Natural killer cell (primary cell): ENCODE measurements around the gene ZNF75A. TPM values are rescaled to one million over a fixed set of nuclear protein-coding genes. Genes with fewer than 3 reads are reported as not detected.

ENCODE experiments used
- ATAC-seq, 3 donors: fragments of 150-1000 bp in 2 of 3; fragments of 200-7000 bp in 1 of 3; cut with Tn5 transposase; 1 replicate in 1 of 3; 2 replicates in 2 of 3; pipeline ENCODE4 v1.10.0; 2021; ENCODE audit warnings: mild to moderate bottlenecking in 2 of 3, moderate library complexity in 2 of 3
- DNase-seq, 2 donors: peaks; one replicate each; pipeline versions ENCODE4 v3.0.0 to v3.0.0-alpha.2; 2013 to 2021; ENCODE audit warnings: mixed read lengths in 1 of 2
- H3K27ac ChIP-seq: one replicate; pipeline ENCODE4 v1.5.1; 2013; ENCODE audit warnings: mild to moderate bottlenecking, low read length
- H3K27me3 ChIP-seq: one replicate; pipeline ENCODE4 v1.6.1; 2013; ENCODE audit warnings: low read length; ENCODE audit not compliant: control insufficient read depth, insufficient read depth
- H3K36me3 ChIP-seq: one replicate; pipeline ENCODE4 v1.6.1; 2013; ENCODE audit warnings: low read length; ENCODE audit not compliant: control insufficient read depth, insufficient read depth
- H3K4me1 ChIP-seq: one replicate; pipeline ENCODE4 v1.6.1; 2013; ENCODE audit warnings: low read length; ENCODE audit not compliant: control insufficient read depth, insufficient read depth
- H3K4me3 ChIP-seq: one replicate; pipeline ENCODE4 v1.5.1; 2013; ENCODE audit warnings: low read length
- H3K9me3 ChIP-seq: one replicate; pipeline ENCODE4 v1.6.1; 2013; ENCODE audit warnings: low read length; ENCODE audit not compliant: control insufficient read depth, insufficient read depth
- H3K27ac Mint-ChIP-seq, 2 donors: one replicate each; pipeline ENCODE4 v1.8.0; 2022; ENCODE audit warnings: mild to moderate bottlenecking in 2 of 2, mixed read lengths in 2 of 2, moderate library complexity in 1 of 2
- H3K27me3 Mint-ChIP-seq, 2 donors: one replicate each; pipeline ENCODE4 v1.8.0; 2022; ENCODE audit warnings: low read depth in 2 of 2, mixed read lengths in 2 of 2
- H3K36me3 Mint-ChIP-seq: one replicate; pipeline ENCODE4 v1.8.0; 2022; ENCODE audit warnings: mixed read lengths
- H3K4me1 Mint-ChIP-seq, 2 donors: one replicate each; pipeline ENCODE4 v1.8.0; 2022; ENCODE audit warnings: mixed read lengths in 2 of 2
- H3K4me3 Mint-ChIP-seq: one replicate; pipeline ENCODE4 v1.8.0; 2022; ENCODE audit warnings: mild to moderate bottlenecking, moderate library complexity, mixed read lengths
- H3K9me3 Mint-ChIP-seq, 2 donors: one replicate each; pipeline ENCODE4 v1.8.0; 2022; ENCODE audit warnings: mixed read lengths in 2 of 2
- WGBS: methylation state at CpG from one replicate; pipeline ENCODE4 v1.1.7; 2013; ENCODE audit warnings: missing lambda C conversion rate; ENCODE audit not compliant: insufficient coverage; 5-methylcytosine and 5-hydroxymethylcytosine counted together
- intact Hi-C: fragments of 100-400 bp; cut with micrococcal nuclease; formaldehyde crosslinking; loops from one replicate; pipeline ENCODE4 v1.14.2; 2022
- total RNA-seq, 4 donors: library from RNA; stranded (reverse); fragments of 120-200 nt in 1 of 4; gene quantifications; one replicate each; pipeline versions ENCODE4 v1.2.3 to v1.2.4, GENCODE V29; 2013 to 2022
- TF ChIP-seq, protein P1 (sequence below): fragments of 200-600 bp; IDR thresholded peaks from one replicate; pipeline ENCODE4 v1.8.0; 2022; ENCODE audit warnings: antibody characterized with exemption

The ZNF75A gene
- total RNA-seq, 3 donors from 2014 or later (not counting 1 experiment from before 2014, with no cell fraction given): 30.6 to 44.6 (median 39.0) TPM

DNA sequence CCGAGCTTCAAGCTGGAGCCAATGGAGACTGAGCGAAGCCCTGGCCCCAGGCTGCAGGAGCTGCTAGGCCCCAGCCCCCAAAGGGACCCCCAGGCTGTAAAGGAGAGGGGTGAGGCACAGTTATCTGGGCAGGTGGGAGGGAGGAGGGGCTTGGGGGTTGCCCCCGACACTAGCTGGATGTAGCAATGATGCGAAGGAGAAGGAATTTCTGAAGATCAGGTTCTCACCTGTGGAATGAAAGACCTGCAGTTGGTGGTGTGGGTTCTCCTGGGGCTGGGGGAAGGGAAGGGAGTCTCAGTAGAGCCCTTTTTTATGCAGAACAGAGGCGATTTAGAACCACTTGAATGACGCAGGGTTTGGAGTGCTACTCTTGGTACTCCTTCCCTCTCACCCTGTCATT lies 20.2 kb upstream of the ZNF75A start:
- intact Hi-C loops: no loop called here
- Mint-ChIP-seq H3K27me3 (no peaks in the 10 kb centered on the region), H3K27ac (peak overlapping the region in 1 of 2 donors; percentile 95), H3K4me1 (peaks cover 25 to 32% of the 10 kb centered on the region in 2 donors), H3K9me3 (no peaks in the 10 kb centered on the region), H3K36me3 (peaks cover 16% of the 10 kb centered on the region), H3K4me3 (peak overlapping the region; percentile 17)
- ATAC-seq (no peak), DNase-seq (no peak)
- Histone ChIP-seq H3K27me3 (no peaks in the 10 kb centered on the region), H3K36me3 (peaks cover 30% of the 10 kb centered on the region), H3K4me3 (no peak overlapping the region), H3K27ac (no peak overlapping the region), H3K4me1 (peaks cover 34% of the 10 kb centered on the region), H3K9me3 (peaks cover 19% of the 10 kb centered on the region)
- TF ChIP-seq, protein P1, sequence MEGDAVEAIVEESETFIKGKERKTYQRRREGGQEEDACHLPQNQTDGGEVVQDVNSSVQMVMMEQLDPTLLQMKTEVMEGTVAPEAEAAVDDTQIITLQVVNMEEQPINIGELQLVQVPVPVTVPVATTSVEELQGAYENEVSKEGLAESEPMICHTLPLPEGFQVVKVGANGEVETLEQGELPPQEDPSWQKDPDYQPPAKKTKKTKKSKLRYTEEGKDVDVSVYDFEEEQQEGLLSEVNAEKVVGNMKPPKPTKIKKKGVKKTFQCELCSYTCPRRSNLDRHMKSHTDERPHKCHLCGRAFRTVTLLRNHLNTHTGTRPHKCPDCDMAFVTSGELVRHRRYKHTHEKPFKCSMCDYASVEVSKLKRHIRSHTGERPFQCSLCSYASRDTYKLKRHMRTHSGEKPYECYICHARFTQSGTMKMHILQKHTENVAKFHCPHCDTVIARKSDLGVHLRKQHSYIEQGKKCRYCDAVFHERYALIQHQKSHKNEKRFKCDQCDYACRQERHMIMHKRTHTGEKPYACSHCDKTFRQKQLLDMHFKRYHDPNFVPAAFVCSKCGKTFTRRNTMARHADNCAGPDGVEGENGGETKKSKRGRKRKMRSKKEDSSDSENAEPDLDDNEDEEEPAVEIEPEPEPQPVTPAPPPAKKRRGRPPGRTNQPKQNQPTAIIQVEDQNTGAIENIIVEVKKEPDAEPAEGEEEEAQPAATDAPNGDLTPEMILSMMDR: no peak
- WGBS: 98% methylated on average over 6 of the region's 6 CpGs

DNA sequence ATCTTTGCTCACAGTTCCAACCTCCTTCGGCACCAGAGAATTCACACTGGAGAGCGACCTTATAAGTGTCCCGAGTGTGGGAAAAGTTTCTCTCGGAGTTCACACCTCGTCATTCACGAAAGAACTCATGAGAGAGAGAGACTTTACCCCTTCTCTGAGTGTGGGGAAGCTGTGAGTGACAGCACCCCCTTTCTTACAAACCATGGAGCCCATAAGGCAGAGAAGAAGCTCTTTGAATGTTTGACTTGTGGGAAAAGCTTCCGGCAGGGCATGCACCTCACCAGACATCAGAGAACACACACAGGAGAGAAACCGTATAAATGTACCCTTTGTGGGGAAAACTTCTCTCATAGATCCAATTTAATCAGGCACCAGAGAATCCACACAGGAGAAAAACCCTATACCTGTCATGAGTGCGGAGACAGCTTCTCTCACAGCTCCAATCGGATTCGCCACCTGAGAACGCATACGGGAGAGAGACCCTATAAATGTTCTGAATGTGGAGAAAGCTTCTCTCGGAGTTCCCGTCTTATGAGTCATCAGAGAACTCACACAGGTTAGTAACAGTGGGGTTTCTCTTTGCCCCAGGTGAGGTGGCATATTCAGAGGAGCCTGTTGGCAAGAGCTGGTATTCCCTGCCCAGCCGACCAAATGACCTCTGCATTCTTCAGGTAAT lies 15.2 kb upstream of the ZNF75A start:
- peaks cover 59% of the 10 kb centered on the region for H3K9me3 ChIP-seq
- 98% methylated on average over 16 of the region's 16 CpGs for WGBS
- H3K36me3 ChIP-seq: peaks cover 42% of the 10 kb centered on the region
- TF ChIP-seq, protein P1: no peak
- DNase-seq (no peak), ATAC-seq (no peak)
- intact Hi-C loops: no loop called here
- H3K36me3 Mint-ChIP-seq: peaks cover 50% of the 10 kb centered on the region
- H3K4me1 ChIP-seq: peaks cover 6% of the 10 kb centered on the region
- peaks cover 0 to 8% of the 10 kb centered on the region in 2 donors for H3K9me3 Mint-ChIP-seq
- H3K4me3 Mint-ChIP-seq: no peak overlapping the region
- no peaks in the 10 kb centered on the region for H3K27me3 Mint-ChIP-seq
- H3K4me3 ChIP-seq: no peak overlapping the region
- peaks cover 6% of the 10 kb centered on the region in 2 donors for H3K4me1 Mint-ChIP-seq
- H3K27ac ChIP-seq: no peak overlapping the region
- no peak overlapping the region for H3K27ac Mint-ChIP-seq
- H3K27me3 ChIP-seq: no peaks in the 10 kb centered on the region

DNA sequence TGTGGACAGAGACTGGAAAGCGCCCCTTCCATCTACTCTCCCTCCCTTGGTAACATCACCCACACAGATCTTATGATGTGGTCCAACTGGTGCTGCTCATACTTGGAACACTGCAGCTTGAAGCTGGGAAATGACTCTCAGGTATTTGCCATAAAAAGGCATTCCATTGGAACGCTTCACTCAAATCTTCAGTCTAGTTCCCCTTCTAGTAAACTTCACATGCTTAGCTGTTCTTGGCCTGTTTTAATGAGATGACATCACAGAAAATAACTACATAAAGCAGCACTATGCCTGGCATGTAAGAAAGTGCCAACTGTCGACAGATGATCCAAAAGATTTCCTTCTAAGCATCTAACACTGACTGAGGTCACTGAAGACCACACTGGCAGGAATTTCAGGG lies 12.7 kb upstream of the ZNF75A start:
- H3K4me3 Mint-ChIP-seq: no peak overlapping the region
- DNase-seq (no peak), ATAC-seq (no peak)
- 100% methylated on average over 3 of the region's 3 CpGs for WGBS
- no peak overlapping the region for H3K4me3 ChIP-seq
- peaks cover 30% of the 10 kb centered on the region for H3K36me3 ChIP-seq
- no peaks in the 10 kb centered on the region for H3K27me3 ChIP-seq
- TF ChIP-seq, protein P1: no peak
- peaks cover 3 to 13% of the 10 kb centered on the region in 2 donors for H3K9me3 Mint-ChIP-seq
- H3K27ac Mint-ChIP-seq: no peak overlapping the region
- peaks cover 76% of the 10 kb centered on the region for H3K9me3 ChIP-seq
- peaks cover 0 to 6% of the 10 kb centered on the region in 2 donors for H3K4me1 Mint-ChIP-seq
- H3K27me3 Mint-ChIP-seq: no peaks in the 10 kb centered on the region
- peaks cover 60% of the 10 kb centered on the region for H3K36me3 Mint-ChIP-seq
- H3K4me1 ChIP-seq: no peaks in the 10 kb centered on the region
- no peak overlapping the region for H3K27ac ChIP-seq
- intact Hi-C loops: no loop called here

DNA sequence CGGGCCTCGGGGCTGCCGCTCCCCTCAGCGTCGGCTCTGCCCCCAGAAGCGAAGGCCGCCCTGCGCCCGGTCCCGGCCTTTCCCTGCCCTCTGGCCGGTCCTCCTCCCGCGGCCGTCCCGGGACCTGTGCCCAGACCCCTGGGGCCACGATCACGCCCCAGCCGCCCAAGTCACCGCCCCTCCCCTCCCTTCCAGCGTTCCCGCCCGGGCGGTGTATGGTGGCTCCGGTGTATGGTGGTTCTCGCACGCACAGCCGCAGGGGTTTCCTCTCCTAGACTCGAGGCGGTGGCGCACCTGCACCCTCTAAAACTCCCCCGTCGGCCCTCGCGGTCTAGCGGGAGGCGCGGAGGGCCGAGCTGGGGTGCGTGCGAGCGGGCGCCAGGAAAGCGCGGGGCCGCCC lies 10.1 kb upstream of the ZNF75A start:
- no peak for DNase-seq
- Histone ChIP-seq H3K27me3 (no peaks in the 10 kb centered on the region), H3K4me1 (no peaks in the 10 kb centered on the region), H3K36me3 (peaks cover 14% of the 10 kb centered on the region), H3K9me3 (peaks cover 59% of the 10 kb centered on the region), H3K27ac (no peak overlapping the region), H3K4me3 (no peak overlapping the region)
- peaks cover 0 to 6% of the 10 kb centered on the region in 2 donors for H3K4me1 Mint-ChIP-seq
- peaks cover 61% of the 10 kb centered on the region for H3K36me3 Mint-ChIP-seq
- no peak overlapping the region for H3K27ac Mint-ChIP-seq
- TF ChIP-seq, protein P1: no peak
- H3K9me3 Mint-ChIP-seq: peaks cover 7 to 20% of the 10 kb centered on the region in 2 donors
- H3K4me3 Mint-ChIP-seq: no peak overlapping the region
- no peak for ATAC-seq
- WGBS: 68% methylated on average over 45 of the region's 45 CpGs
- intact Hi-C loops: no loop called here
- no peaks in the 10 kb centered on the region for H3K27me3 Mint-ChIP-seq
